GM18507 (cell line): ENCODE measurements around the gene TMPRSS6.

Experiments
- DNase-seq: peaks from one replicate; pipeline ENCODE4 v3.0.0; 2011; ENCODE audit warnings: low read depth; ENCODE audit not compliant: insufficient read length; ENCODE audit errors: extremely low spot score
- FAIRE-seq: peaks from 2 replicates; lab custom pipeline; 2011; peaks lifted over from hg19 to GRCh38; lab: Jason Lieb, UNC

The TMPRSS6 gene

GRCh38 chr22:37043209-37043827, 66.2 kb downstream of the TMPRSS6 start:
- no peak for FAIRE-seq

GRCh38 chr22:37039466-37039865, 70.0 kb downstream of the TMPRSS6 start:
- DNase-seq (no peak), FAIRE-seq (no peak)

More at GRCh38 chr22:37043209-37043827, 66.2 kb downstream of the TMPRSS6 start:
- DNase-seq: no peak

GRCh38 chr22:37037669-37038068, 71.8 kb downstream of the TMPRSS6 start:
- no peak for FAIRE-seq

GRCh38 chr22:37036655-37037377, 72.7 kb downstream of the TMPRSS6 start:
- no peak for FAIRE-seq
- no peak for DNase-seq

More at GRCh38 chr22:37037669-37038068, 71.8 kb downstream of the TMPRSS6 start:
- no peak for DNase-seq

GRCh38 chr22:37033605-37034430, 75.7 kb downstream of the TMPRSS6 start:
- no peak for DNase-seq
- no peak for FAIRE-seq

- FAIRE-seq (no peak), DNase-seq (no peak)
These were observed 76.7 kb downstream of the TMPRSS6 start for GRCh38 chr22:37032535-37033460.

- DNase-seq (no peak), FAIRE-seq (no peak)
These were observed 77.4 kb downstream of the TMPRSS6 start for GRCh38 chr22:37032134-37032534.

GRCh38 chr22:37030560-37031281, 78.8 kb downstream of the TMPRSS6 start:
- FAIRE-seq (no peak), DNase-seq (no peak)

- DNase-seq (no peak), FAIRE-seq (no peak)
These were observed 80.5 kb downstream of the TMPRSS6 start for GRCh38 chr22:37028692-37029674.

GRCh38 chr22:37027556-37027955, 82.0 kb downstream of the TMPRSS6 start:
- DNase-seq (no peak), FAIRE-seq (no peak)

- DNase-seq: no peak
- no peak for FAIRE-seq
These were observed 83.2 kb downstream of the TMPRSS6 start for GRCh38 chr22:37026325-37026724.

GRCh38 chr22:37025500-37026070, 83.9 kb downstream of the TMPRSS6 start:
- no peak for DNase-seq
- no peak for FAIRE-seq

GRCh38 chr22:37024339-37025157, 85.0 kb downstream of the TMPRSS6 start:
- FAIRE-seq (no peak), DNase-seq (no peak)

- DNase-seq (no peak), FAIRE-seq (no peak)
These were observed 85.7 kb downstream of the TMPRSS6 start for GRCh38 chr22:37023743-37024338.

GRCh38 chr22:37022483-37023337, 86.8 kb downstream of the TMPRSS6 start:
- FAIRE-seq (no peak), DNase-seq (no peak)
